Liver (tissue), 9 donors: ENCODE measurements around the gene TRDMT1. TPM values are rescaled to one million over a fixed set of nuclear protein-coding genes. Genes with fewer than 3 reads are reported as not detected.

Source experiments
- DNase-seq: peaks from one replicate; pipeline ENCODE4 v3.0.0-alpha.2; 2017; ENCODE audit warnings: low spot score
- H3K27ac ChIP-seq, 2 donors: one replicate each; pipeline ENCODE4 v1.7.0; 2013; ENCODE audit warnings: inconsistent platforms in 2 of 2, low read length in 2 of 2, control low read depth in 1 of 2, low read depth in 1 of 2, mild to moderate bottlenecking in 1 of 2
- H3K27me3 ChIP-seq, 4 donors: one replicate each; pipeline versions ENCODE4 v1.6.1 to v1.7.0; 2013; ENCODE audit warnings: low read length in 3 of 4, inconsistent platforms in 1 of 4, mild to moderate bottlenecking in 1 of 4, moderate library complexity in 1 of 4; ENCODE audit not compliant: control insufficient read depth in 4 of 4, insufficient read depth in 4 of 4
- H3K36me3 ChIP-seq, 4 donors: one replicate each; pipeline versions ENCODE4 v1.6.1 to v1.7.0; 2013; ENCODE audit warnings: low read length in 3 of 4, mild to moderate bottlenecking in 3 of 4, low read depth in 1 of 4, moderate library complexity in 1 of 4; ENCODE audit not compliant: control insufficient read depth in 4 of 4, insufficient read depth in 3 of 4
- H3K4me1 ChIP-seq, 4 donors: one replicate each; pipeline versions ENCODE4 v1.6.1 to v1.7.0; 2013; ENCODE audit warnings: low read length in 3 of 4, mild to moderate bottlenecking in 3 of 4, moderate library complexity in 1 of 4; ENCODE audit not compliant: control insufficient read depth in 4 of 4, insufficient read depth in 4 of 4
- H3K4me3 ChIP-seq, 3 donors: one replicate each; pipeline versions ENCODE4 v1.6.1 to v1.7.0; 2013; ENCODE audit warnings: low read length in 3 of 3, control low read depth in 1 of 3, low read depth in 1 of 3, mild to moderate bottlenecking in 1 of 3
- H3K9ac ChIP-seq, 2 donors: one replicate each; pipeline ENCODE4 v1.7.0; 2013; ENCODE audit warnings: low read length in 2 of 2, mild to moderate bottlenecking in 2 of 2, moderate library complexity in 2 of 2, control low read depth in 1 of 2, low read depth in 1 of 2
- H3K9me3 ChIP-seq, 4 donors: one replicate each; pipeline versions ENCODE4 v1.6.1 to v1.7.0; 2013; ENCODE audit warnings: low read length in 3 of 4; ENCODE audit not compliant: control insufficient read depth in 4 of 4
- ATF3 ChIP-seq: IDR thresholded peaks from 2 replicates; pipeline ENCODE4 v1.6.1; 2016; ENCODE audit warnings: antibody characterized with exemption
- CTCF ChIP-seq: fragments of 150-350 bp; IDR thresholded peaks from 2 replicates; pipeline ENCODE4 v1.5.1; 2017; ENCODE audit warnings: improper control_type of control experiment, low read depth, low read length; ENCODE audit not compliant: missing input control
- EGR1 ChIP-seq, 2 donors: IDR thresholded peaks; 2 replicates each; pipeline ENCODE4 v1.6.1; 2016 to 2018; ENCODE audit warnings: antibody characterized with exemption in 2 of 2, low read depth in 2 of 2
- FOXA1 ChIP-seq: IDR thresholded peaks from 2 replicates; pipeline ENCODE4 v1.6.1; 2016; ENCODE audit warnings: antibody characterized with exemption
- FOXA2 ChIP-seq: IDR thresholded peaks from 2 replicates; pipeline ENCODE4 v1.6.1; 2016; ENCODE audit warnings: antibody characterized with exemption
- GABPA ChIP-seq, 2 donors: IDR thresholded peaks in 1 of 2; conservative IDR thresholded peaks in 1 of 2; 2 replicates each; pipeline ENCODE4 v1.6.1; 2016; ENCODE audit warnings: antibody characterized with exemption in 2 of 2, mild to moderate bottlenecking in 1 of 2, moderate library complexity in 1 of 2
- HNF4A ChIP-seq, 2 donors: conservative IDR thresholded peaks; 2 replicates each; pipeline ENCODE4 v1.6.1; 2016; ENCODE audit warnings: antibody characterized with exemption in 2 of 2, mild to moderate bottlenecking in 2 of 2
- HNF4G ChIP-seq: IDR thresholded peaks from 2 replicates; pipeline ENCODE4 v1.6.1; 2016; ENCODE audit warnings: antibody characterized with exemption
- JUND ChIP-seq, 2 donors: IDR thresholded peaks; 2 replicates each; pipeline ENCODE4 v1.6.1; 2016; ENCODE audit warnings: antibody characterized with exemption in 2 of 2
- NR2F2 ChIP-seq: IDR thresholded peaks from 2 replicates; pipeline ENCODE4 v1.6.1; 2016; ENCODE audit warnings: antibody characterized with exemption
- RAD21 ChIP-seq, 2 donors: IDR thresholded peaks; 2 replicates each; pipeline ENCODE4 v1.6.1; 2016; ENCODE audit warnings: antibody characterized with exemption in 2 of 2, mild to moderate bottlenecking in 2 of 2
- RXRA ChIP-seq, 2 donors: IDR thresholded peaks; 2 replicates each; pipeline ENCODE4 v1.6.1; 2017 to 2018; ENCODE audit warnings: antibody characterized with exemption in 2 of 2, mild to moderate bottlenecking in 1 of 2
- SP1 ChIP-seq: IDR thresholded peaks from 2 replicates; pipeline ENCODE4 v1.6.1; 2018; ENCODE audit warnings: antibody characterized with exemption, mild to moderate bottlenecking
- TAF1 ChIP-seq: conservative IDR thresholded peaks from 2 replicates; pipeline ENCODE4 v1.6.1; 2016; ENCODE audit warnings: antibody characterized with exemption, mild to moderate bottlenecking
- YY1 ChIP-seq: IDR thresholded peaks from 2 replicates; pipeline ENCODE4 v1.6.1; 2016; ENCODE audit warnings: antibody characterized with exemption, mild to moderate bottlenecking
- WGBS: extraction: QIAGEN DNeasy Blood & Tissue Kit; methylation state at CpG from one replicate; pipeline ENCODE4 v1.1.7; 2013; 5-methylcytosine and 5-hydroxymethylcytosine counted together
- polyA plus RNA-seq, 2 donors: library from polyadenylated mRNA; stranded (reverse) in 1 of 2; unstranded in 1 of 2; fragments of 200-250 nt in 1 of 2; fragments of >200 nt in 1 of 2; fragmentation: Nextera tagmentation in 1 of 2; extraction: Ambion mirVana in 1 of 2; gene quantifications; one replicate each; pipeline versions ENCODE4 v1.2.1 to v1.2.3, GENCODE V29; 2013 to 2015
- total RNA-seq, 2 donors: library from RNA; depleted of rRNA; stranded (reverse); fragments of >200 nt; gene quantifications; one replicate each; pipeline ENCODE4 v1.2.3, GENCODE V29; 2014
- TF ChIP-seq, protein P1 (sequence below): IDR thresholded peaks from 2 replicates; pipeline ENCODE4 v1.6.1; 2016; ENCODE audit warnings: antibody characterized with exemption
- TF ChIP-seq, protein P2 (sequence below): IDR thresholded peaks from 2 replicates; pipeline ENCODE4 v1.6.1; 2016; ENCODE audit warnings: antibody characterized with exemption
- TF ChIP-seq, protein P3 (sequence below): IDR thresholded peaks from 2 replicates; pipeline ENCODE4 v1.6.1; 2016; ENCODE audit warnings: antibody characterized with exemption, mild to moderate bottlenecking
- donor health status: healthy.
- donor health status: healthy.
- donor health status: healthy.
- donor health status: healthy.
- donor health status: healthy.

The TRDMT1 gene
- total and polyA plus RNA-seq, 4 donors = 0.38 to 2.4 (median 1.1) TPM

DNA sequence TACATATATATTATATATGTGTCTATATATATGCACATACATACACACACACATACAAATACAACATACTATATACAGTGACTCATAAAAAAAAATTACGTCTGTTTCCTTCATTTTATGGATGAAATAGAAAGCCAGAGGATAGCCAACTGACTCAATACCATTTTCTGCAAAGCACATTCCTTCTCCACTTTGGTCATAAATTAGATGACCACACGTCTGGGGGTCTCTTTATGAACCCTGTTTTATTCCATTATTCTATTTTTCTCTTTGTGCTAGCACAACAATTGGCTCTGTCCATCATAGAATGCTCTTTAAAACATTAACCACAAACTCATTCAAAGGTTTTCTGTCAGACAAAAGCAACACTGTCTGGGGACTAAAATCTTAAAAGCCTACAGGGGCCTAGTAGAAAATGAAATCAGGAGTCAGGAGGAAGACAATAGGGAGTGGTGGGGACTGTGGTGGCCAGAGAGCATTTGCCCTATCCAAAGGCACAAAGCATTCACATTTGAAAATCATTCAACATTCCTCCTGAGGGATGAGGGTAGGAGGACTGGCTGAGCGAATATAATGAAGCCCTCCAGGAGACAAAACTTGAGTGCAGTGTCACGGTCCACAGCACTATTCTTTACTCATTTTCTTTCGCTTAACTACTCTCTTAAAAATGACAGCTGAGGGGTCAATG lies 76.1 kb downstream of the TRDMT1 start:
- Histone ChIP-seq H3K4me1 (peaks cover 0 to 7% (median 4%) of the 10 kb centered on the region in 4 donors), H3K27me3 (no peaks in the 10 kb centered on the region), H3K4me3 (no peak overlapping the region), H3K9ac (no peak overlapping the region), H3K27ac (no peak overlapping the region), H3K9me3 (no peaks in the 10 kb centered on the region), H3K36me3 (no peaks in the 10 kb centered on the region)
- 92% methylated on average over 5 of the region's 5 CpGs for WGBS
- TF ChIP-seq RXRA (IDR thresholded peaks at IDR 0.05) (no peak), EGR1 (IDR thresholded peaks at IDR 0.05; ENCODE audit: low read depth in 2 of 2) (no peak)
- DNase-seq = no peak

DNA sequence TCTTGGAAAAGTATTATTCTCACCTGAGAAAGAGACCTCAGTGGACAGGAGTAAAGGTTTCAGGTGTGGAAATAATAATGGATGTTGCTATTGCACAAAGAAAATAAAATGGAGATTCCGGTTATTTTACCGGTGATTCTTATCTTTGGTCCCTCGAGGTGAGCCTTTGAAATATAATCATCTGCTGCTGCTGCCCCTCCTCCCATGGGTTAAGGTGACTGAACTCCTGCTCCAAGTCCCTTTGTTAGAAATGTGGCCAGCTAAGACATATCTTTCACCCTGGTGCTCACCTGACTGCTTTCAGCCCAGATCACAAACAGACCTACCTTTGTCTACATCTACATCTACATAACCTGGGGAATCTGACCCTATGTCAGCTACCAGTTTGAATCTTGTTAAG lies 77.5 kb downstream of the TRDMT1 start:
- DNase-seq = no peak
- Histone ChIP-seq H3K9ac (no peak overlapping the region), H3K27me3 (no peaks in the 10 kb centered on the region), H3K4me1 (peaks cover 0 to 20% (median 15%) of the 10 kb centered on the region in 4 donors), H3K36me3 (no peaks in the 10 kb centered on the region), H3K27ac (no peak overlapping the region), H3K9me3 (no peaks in the 10 kb centered on the region), H3K4me3 (no peak overlapping the region)
- 58% methylated on average over 3 of the region's 3 CpGs for WGBS
- TF ChIP-seq, protein P1, sequence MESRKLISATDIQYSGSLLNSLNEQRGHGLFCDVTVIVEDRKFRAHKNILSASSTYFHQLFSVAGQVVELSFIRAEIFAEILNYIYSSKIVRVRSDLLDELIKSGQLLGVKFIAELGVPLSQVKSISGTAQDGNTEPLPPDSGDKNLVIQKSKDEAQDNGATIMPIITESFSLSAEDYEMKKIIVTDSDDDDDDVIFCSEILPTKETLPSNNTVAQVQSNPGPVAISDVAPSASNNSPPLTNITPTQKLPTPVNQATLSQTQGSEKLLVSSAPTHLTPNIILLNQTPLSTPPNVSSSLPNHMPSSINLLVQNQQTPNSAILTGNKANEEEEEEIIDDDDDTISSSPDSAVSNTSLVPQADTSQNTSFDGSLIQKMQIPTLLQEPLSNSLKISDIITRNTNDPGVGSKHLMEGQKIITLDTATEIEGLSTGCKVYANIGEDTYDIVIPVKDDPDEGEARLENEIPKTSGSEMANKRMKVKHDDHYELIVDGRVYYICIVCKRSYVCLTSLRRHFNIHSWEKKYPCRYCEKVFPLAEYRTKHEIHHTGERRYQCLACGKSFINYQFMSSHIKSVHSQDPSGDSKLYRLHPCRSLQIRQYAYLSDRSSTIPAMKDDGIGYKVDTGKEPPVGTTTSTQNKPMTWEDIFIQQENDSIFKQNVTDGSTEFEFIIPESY = no peak
- TF ChIP-seq HNF4A (conservative IDR thresholded peaks at IDR 0.05) (no peak), ATF3 (no peak), CTCF (no peak), RXRA (IDR thresholded peaks at IDR 0.05) (no peak), YY1 (no peak), NR2F2 (no peak), EGR1 (IDR thresholded peaks at IDR 0.05; ENCODE audit: low read depth in 2 of 2) (no peak), RAD21 (IDR thresholded peaks at IDR 0.05) (no peak), GABPA (IDR thresholded peaks at IDR 0.05 in 1 of 2, conservative IDR thresholded peaks at IDR 0.05 in 1 of 2) (no peak), FOXA1 (no peak), HNF4G (no peak), SP1 (no peak), TAF1 (no peak), FOXA2 (no peak), JUND (IDR thresholded peaks at IDR 0.05) (no peak)
- TF ChIP-seq, protein P2, sequence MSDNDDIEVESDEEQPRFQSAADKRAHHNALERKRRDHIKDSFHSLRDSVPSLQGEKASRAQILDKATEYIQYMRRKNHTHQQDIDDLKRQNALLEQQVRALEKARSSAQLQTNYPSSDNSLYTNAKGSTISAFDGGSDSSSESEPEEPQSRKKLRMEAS = no peak
- TF ChIP-seq, protein P3, sequence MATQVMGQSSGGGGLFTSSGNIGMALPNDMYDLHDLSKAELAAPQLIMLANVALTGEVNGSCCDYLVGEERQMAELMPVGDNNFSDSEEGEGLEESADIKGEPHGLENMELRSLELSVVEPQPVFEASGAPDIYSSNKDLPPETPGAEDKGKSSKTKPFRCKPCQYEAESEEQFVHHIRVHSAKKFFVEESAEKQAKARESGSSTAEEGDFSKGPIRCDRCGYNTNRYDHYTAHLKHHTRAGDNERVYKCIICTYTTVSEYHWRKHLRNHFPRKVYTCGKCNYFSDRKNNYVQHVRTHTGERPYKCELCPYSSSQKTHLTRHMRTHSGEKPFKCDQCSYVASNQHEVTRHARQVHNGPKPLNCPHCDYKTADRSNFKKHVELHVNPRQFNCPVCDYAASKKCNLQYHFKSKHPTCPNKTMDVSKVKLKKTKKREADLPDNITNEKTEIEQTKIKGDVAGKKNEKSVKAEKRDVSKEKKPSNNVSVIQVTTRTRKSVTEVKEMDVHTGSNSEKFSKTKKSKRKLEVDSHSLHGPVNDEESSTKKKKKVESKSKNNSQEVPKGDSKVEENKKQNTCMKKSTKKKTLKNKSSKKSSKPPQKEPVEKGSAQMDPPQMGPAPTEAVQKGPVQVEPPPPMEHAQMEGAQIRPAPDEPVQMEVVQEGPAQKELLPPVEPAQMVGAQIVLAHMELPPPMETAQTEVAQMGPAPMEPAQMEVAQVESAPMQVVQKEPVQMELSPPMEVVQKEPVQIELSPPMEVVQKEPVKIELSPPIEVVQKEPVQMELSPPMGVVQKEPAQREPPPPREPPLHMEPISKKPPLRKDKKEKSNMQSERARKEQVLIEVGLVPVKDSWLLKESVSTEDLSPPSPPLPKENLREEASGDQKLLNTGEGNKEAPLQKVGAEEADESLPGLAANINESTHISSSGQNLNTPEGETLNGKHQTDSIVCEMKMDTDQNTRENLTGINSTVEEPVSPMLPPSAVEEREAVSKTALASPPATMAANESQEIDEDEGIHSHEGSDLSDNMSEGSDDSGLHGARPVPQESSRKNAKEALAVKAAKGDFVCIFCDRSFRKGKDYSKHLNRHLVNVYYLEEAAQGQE = no peak
